ENCODE results near the gene PTAFR.

Gene PTAFR

GRCh38 chr1:28176492-28177470 is at the start of gene PTAFR:
Gene PTAFR, minus strand, starts transcription at chr1:28176690. Its CDS starts 25,669 bp downstream, at chr1:28151021.
- in situ Hi-C loops (cut with MboI; ENCODE audit: low sequenced_read_pairs), result no loop called here

GRCh38 chr1:28213315-28213714 is 36.8 kb upstream of the PTAFR start:
- in situ Hi-C loops (cut with MboI; ENCODE audit: low sequenced_read_pairs), result loop anchor here (25.0 kb wide), 1 partner anchor 376 kb away; the partner anchor contains the start of gene PPP1R8

DNA sequence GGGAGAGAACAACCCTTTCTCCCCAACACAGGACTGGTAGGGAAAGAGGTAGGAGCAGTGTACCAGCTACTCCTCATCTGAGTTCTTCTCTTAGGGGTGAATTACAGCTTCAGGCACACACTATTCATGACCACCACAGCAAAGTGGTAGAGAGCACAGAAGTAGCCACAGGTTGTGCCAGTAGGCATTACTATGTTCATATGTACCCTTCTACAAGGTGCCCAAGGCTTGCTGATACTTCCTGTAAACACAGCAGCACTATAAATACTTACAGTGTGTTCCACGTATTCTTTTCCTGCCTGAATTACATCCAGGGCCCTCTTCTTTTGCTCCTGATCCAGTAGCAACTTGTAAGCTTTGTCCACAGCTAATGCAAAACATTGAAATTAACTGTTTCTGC is 33.2 kb upstream of the PTAFR start:
- in situ Hi-C loops (cut with MboI; ENCODE audit: low sequenced_read_pairs), result loop anchor here (25.0 kb wide), 1 partner anchor 372 kb away; the partner anchor contains the start of gene PPP1R8

DNA sequence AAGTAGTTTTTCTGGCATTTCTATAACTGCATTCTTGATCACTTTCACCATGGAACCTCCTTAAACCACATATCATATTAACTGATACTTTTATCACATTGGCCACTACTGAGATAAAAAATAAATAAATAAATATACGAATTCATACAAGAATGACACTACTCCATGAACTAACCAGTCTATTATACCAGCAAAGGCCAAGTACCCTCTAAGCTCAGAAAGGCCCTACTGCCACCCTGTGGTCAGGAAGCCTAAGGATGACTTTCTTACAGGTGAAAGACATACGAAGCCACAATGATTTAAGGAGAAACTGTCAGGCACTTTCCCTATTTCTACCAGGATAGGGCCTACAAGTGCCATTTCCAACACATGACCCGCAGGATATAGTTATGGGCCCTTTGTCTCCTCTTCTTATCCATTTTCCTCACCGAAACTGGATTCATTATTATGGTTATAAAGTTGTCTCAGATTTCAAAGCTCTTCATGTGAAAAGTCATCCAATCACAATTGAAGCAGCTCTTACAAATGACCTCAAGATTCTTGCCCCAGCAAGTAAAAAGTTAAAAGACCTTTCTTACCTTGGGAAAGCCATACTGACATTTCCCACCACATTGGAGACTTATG is 32.4 kb upstream of the PTAFR start:
- in situ Hi-C loops (cut with MboI; ENCODE audit: low sequenced_read_pairs), result loop anchor here (25.0 kb wide), 1 partner anchor 372 kb away; the partner anchor contains the start of gene PPP1R8

GRCh38 chr1:28205243-28205642 is 28.8 kb upstream of the PTAFR start:
- in situ Hi-C loops (cut with MboI; ENCODE audit: low sequenced_read_pairs), result loop anchor here (25.0 kb wide), 1 partner anchor 368 kb away; the partner anchor contains the start of gene PPP1R8

- in situ Hi-C loops (cut with MboI; ENCODE audit: low sequenced_read_pairs), result loop anchor here (25.0 kb wide), 1 partner anchor 363 kb away; the partner anchor contains the start of gene PPP1R8
These were observed 23.9 kb upstream of the PTAFR start for GRCh38 chr1:28200234-28200873.

DNA sequence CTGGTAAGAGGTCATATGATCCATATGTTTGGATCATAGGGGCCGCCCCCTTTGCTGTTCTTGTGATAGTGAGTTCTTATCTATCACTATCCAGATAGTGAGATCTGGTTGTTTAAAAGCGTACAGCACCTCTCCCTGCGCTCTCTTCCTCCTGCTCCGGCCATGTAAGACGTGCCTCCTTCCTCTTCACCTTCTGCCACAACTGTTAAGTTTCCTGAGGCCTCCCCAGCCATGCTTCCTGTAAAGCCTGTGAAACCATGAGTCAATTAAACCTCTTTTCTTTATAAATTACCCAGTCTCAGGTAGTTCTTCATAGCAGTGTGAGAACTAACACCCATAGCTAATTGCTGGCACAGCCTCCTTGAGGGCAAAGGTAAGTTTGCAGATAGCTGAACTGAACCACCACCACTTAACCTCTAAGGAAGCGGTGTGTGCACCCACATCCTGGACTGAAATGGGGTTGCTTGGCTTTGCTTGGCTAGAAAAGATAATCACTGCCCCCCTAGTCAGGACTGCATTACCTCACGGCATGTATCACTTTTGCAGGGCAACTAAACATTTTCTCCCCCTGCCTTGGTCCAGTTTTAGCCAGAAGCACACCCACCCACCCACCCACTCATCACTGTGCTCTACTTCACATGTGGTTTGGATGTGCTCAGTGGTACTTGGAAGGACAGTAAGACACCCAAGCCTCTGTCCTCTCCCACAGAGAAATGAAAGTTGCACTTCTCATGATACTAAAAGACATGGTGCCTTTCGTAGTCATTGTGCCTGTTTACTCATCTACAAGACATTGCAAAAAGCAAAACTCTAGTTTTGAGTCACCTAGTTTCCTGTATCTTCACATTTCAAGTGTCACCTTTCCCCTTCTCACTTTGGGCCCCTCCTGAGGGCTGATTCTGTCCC is 23.1 kb upstream of the PTAFR start:
- in situ Hi-C loops (cut with MboI; ENCODE audit: low sequenced_read_pairs), result loop anchor here (25.0 kb wide), 1 partner anchor 362 kb away; the partner anchor contains the start of gene PPP1R8

DNA sequence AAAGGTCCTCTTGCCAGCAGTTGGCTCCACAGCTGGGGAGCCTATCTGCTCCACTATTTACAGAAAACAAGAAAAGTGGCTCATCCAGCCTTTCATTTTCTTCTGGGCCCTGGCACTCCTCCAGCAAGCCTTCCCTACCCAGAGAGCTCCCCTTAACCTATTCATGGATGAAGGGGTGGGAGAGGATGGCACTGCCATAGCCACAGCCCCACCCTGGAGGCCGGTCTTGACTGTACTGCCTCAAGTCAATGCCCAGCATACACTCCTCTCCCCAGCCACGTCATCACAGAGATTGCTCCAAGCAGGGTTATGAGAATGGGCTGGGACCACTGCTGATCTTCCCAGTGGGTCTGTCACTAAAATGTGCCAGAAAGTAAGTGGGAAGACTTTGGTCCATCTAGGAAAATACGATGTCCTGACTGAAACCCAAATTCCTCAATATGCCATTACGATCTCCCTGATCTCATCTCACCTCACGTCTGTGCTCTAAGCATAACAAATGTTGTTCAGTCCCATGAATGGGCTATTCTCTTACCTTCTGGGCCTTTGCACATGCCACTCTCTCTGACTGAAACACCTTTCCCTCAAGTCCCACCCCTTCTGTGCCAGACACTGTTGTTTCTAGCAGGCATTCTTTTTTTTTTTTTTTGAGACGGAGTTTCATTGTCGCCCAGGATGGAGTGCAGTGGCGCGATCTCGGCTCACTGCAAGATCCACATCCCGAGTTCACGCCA is 21.4 kb upstream of the PTAFR start:
- in situ Hi-C loops (cut with MboI; ENCODE audit: low sequenced_read_pairs), result no loop called here

GRCh38 chr1:28196330-28196729 is 19.8 kb upstream of the PTAFR start:
- in situ Hi-C loops (cut with MboI; ENCODE audit: low sequenced_read_pairs), result no loop called here

DNA sequence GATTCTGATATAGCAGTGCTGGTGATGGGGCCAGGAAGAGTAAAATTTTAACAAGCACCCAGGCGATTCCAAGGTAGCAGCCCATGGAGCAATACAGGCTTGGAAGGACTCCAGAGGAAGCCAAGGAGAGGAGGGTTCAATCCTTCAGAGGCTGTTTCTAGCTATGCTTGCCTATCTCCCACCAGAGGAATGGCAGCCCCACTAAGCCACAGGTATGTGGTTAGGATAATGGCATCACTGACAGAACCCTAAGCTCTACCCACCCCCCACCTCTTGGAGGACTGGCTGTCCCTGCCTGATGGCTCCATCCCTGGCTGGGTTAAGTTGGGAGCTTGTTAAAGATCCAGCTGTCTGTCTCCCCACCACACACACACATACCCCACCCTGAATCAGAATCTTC is 19.3 kb upstream of the PTAFR start:
- in situ Hi-C loops (cut with MboI; ENCODE audit: low sequenced_read_pairs), result no loop called here

GRCh38 chr1:28194326-28195035 is 18.0 kb upstream of the PTAFR start:
- in situ Hi-C loops (cut with MboI; ENCODE audit: low sequenced_read_pairs), result no loop called here

DNA sequence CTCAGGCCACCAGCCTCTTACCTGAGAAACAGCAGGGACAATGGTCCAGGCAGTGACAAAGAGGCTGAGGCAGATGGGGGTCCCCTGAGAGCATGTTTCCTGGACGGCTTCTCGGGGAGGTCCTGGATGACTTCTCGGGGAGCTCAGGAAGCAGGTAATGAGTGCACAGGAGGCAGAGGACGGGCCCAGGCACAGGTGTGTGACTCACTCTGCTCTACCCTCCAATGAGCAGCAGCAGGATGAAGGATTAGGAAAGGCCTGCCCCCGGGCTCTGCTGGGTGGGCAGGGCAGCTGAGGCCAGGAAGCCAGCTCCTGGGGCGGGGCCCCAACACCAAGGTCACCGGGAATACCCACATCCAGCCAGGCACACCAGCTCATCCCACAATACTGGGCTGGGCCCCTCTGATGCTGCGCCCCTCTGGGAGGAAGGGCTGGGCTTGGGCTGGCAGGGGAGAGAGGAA is 17.2 kb upstream of the PTAFR start:
- in situ Hi-C loops (cut with MboI; ENCODE audit: low sequenced_read_pairs), result no loop called here

DNA sequence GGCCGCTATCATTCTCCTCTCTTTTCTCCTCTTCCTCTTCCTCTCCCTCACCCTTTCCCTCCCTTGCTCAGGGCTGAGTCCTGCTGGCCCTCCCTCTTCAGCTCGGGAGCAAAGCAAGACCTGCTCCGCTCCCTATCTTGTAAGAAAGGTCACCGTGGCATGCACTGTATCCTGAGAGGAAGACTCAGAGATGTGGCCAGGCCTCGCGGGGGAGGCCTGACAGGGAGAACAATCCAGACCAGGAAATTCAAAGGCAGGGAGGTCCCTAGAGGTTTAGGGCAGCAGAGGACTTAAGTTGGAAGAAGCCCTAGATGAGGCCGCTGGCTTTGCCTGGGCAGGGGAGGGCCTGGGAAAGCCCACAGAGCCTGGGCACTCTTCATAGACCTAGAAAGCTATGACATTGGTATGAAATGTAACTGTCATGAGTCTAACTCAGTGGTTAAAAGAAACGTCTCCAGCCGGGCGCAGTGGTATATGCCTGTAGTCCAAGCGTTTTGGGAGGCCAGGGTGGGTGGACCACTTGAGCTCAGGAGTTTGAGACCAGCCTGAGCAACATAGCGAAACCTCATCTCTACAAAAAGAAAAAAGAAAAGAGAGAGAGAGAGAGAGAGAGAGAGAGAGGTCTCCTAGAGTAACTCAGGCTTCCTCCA is 14.6 kb upstream of the PTAFR start:
- in situ Hi-C loops (cut with MboI; ENCODE audit: low sequenced_read_pairs), result no loop called here

DNA sequence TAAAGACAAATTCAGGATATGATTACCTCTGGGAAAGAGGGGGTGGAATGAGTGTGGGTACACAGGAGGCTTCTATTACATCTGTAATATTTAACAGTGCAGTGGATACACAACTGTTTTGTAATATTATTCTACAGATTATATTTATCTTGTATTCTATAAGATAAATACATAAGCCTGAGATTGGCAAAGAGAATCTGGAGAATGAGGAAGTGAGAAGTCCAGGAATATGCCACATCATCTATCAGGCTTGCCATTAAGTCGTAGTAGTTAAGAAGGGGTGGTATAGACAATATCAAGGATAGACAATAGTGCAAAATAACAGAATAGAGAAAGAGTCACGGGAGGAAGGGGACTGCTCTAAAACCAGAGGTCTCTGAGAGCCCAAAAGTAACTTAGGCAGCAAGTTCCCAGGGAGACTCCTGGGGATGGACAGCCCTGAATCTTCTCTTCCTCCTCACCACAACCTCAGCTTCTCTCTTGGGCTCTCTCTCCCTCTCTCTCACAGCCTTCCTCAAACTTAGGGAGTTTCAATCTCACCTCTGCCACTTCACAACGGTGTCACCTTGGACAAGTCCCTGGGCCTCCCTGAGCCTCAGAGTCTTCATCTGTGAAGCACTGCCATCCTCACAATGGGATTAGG is 14.0 kb upstream of the PTAFR start:
- in situ Hi-C loops (cut with MboI; ENCODE audit: low sequenced_read_pairs), result no loop called here

GRCh38 chr1:28185071-28185470 is 8.6 kb upstream of the PTAFR start:
- in situ Hi-C loops (cut with MboI; ENCODE audit: low sequenced_read_pairs), result no loop called here

GRCh38 chr1:28180306-28181305 is 4.1 kb upstream of the PTAFR start:
- in situ Hi-C loops (cut with MboI; ENCODE audit: low sequenced_read_pairs), result no loop called here
